HEK293T (cell line): Measurements from ENCODE around the gene DNAJC1.
"Not testable (repeated sequence)": the region's sequence is repeated elsewhere in the genome, so short reads cannot be mapped to it uniquely, and the experiment has no call there.

ENCODE experiments used
- CTCF ChIA-PET: fragments of 350-600 bp; formaldehyde crosslinking; extraction: SDS; loops from one replicate; lab custom pipeline; 2021; ENCODE audit warnings: antibody characterized with exemption, inconsistent platforms; lab: Yijun Ruan, JAX
- POLR2A ChIA-PET: fragments of 350-600 bp; formaldehyde crosslinking; extraction: SDS; loops from one replicate; lab custom pipeline; 2020; ENCODE audit warnings: antibody characterized with exemption, inconsistent platforms; lab: Yijun Ruan, JAX
- DNase-seq: peaks from one replicate; pipeline ENCODE4 v3.0.0; 2012; ENCODE audit warnings: mixed read lengths; ENCODE audit errors: extremely low spot score
- ARNT ChIP-seq: fragments of 450-650 bp; IDR thresholded peaks from 2 replicates; pipeline ENCODE4 v1.6.1; 2017; ENCODE audit warnings: mild to moderate bottlenecking
- BHLHE40 ChIP-seq: fragments of 450-650 bp; IDR thresholded peaks from 2 replicates; pipeline ENCODE4 v1.6.1; 2016; ENCODE audit warnings: mild to moderate bottlenecking, moderate library complexity, borderline replicate concordance
- CTBP1 ChIP-seq: fragments of 450-650 bp; IDR thresholded peaks from 2 replicates; pipeline ENCODE4 v1.6.1; 2016; ENCODE audit warnings: borderline replicate concordance
- ELF4 ChIP-seq: fragments of 450-650 bp; IDR thresholded peaks from 2 replicates; pipeline ENCODE4 v1.6.1; 2017; ENCODE audit warnings: antibody characterized with exemption
- FOXA1 ChIP-seq: fragments of 450-650 bp; IDR thresholded peaks from 2 replicates; pipeline ENCODE4 v1.6.1; 2016; ENCODE audit warnings: mild to moderate bottlenecking
- FOXK2 ChIP-seq: fragments of 450-650 bp; IDR thresholded peaks from 2 replicates; pipeline ENCODE4 v1.6.1; 2016; ENCODE audit warnings: mild to moderate bottlenecking
- FOXM1 ChIP-seq: fragments of 450-650 bp; IDR thresholded peaks from 2 replicates; pipeline ENCODE4 v1.6.1; 2017; ENCODE audit warnings: mild to moderate bottlenecking, borderline replicate concordance
- HDGF ChIP-seq: fragments of 450-650 bp; IDR thresholded peaks from 2 replicates; pipeline ENCODE4 v1.6.1; 2017; ENCODE audit warnings: antibody characterized with exemption, borderline replicate concordance
- L3MBTL2 ChIP-seq: fragments of 450-650 bp; conservative IDR thresholded peaks from 2 replicates; pipeline ENCODE4 v1.6.1; 2016; ENCODE audit warnings: mild to moderate bottlenecking
- LEF1 ChIP-seq: fragments of 450-650 bp; IDR thresholded peaks from 2 replicates; pipeline ENCODE4 v1.6.1; 2017; ENCODE audit warnings: mild to moderate bottlenecking, borderline replicate concordance
- NFRKB ChIP-seq: fragments of 450-650 bp; IDR thresholded peaks from 2 replicates; pipeline ENCODE4 v1.6.1; 2016; ENCODE audit warnings: mild to moderate bottlenecking, moderate library complexity
- SP1 ChIP-seq: fragments of 450-650 bp; IDR thresholded peaks from 2 replicates; pipeline ENCODE4 v1.6.1; 2017
- SUZ12 ChIP-seq: fragments of 450-650 bp; IDR thresholded peaks from 2 replicates; pipeline ENCODE4 v1.6.1; 2016; ENCODE audit warnings: mild to moderate bottlenecking
- TARDBP ChIP-seq: fragments of 450-650 bp; IDR thresholded peaks from 2 replicates; pipeline ENCODE4 v1.6.1; 2016
- ZNF384 ChIP-seq: fragments of 450-650 bp; IDR thresholded peaks from 2 replicates; pipeline ENCODE4 v1.6.1; 2016
- TF ChIP-seq, protein P1 (sequence below): fragments of 450-650 bp; IDR thresholded peaks from 2 replicates; pipeline ENCODE4 v1.6.1; 2016

Gene DNAJC1

DNA sequence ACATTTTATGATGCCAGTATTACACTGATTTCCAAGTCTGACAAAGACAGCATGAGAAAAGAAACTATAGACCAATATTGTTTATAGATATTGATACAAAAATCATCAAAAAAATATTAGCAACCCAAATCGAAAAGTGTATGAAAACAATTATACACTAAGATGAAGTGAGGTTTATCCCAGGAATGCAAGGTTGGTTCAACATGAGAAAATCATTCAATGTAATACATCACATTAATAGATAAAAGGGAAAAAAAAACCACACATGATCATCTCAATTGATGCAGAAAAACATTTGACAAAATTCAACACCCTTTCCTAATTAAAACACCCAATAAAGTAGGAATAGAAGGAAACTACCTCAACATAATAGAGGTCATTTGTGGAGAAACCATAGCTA is 153.9 kb downstream of the DNAJC1 start:
- CTCF ChIA-PET, result no interaction called here
- POLR2A ChIA-PET, result no interaction called here
- DNase-seq, result no peak
- TF ChIP-seq NFRKB (no peak), SUZ12 (no peak), CTBP1 (no peak), FOXA1 (no peak), TARDBP (no peak), ELF4 (no peak), FOXM1 (no peak), FOXK2 (no peak), HDGF (no peak), ZNF384 (no peak), LEF1 (no peak), BHLHE40 (no peak), L3MBTL2 (no peak)
- TF ChIP-seq, protein P1, sequence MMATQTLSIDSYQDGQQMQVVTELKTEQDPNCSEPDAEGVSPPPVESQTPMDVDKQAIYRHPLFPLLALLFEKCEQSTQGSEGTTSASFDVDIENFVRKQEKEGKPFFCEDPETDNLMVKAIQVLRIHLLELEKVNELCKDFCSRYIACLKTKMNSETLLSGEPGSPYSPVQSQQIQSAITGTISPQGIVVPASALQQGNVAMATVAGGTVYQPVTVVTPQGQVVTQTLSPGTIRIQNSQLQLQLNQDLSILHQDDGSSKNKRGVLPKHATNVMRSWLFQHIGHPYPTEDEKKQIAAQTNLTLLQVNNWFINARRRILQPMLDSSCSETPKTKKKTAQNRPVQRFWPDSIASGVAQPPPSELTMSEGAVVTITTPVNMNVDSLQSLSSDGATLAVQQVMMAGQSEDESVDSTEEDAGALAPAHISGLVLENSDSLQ, result no peak

- POLR2A ChIA-PET, result interaction anchor here (0.6 kb wide), 1 partner anchor 78 kb away, joined by 3 read pairs; no protein-coding TSS in a partner anchor
- CTCF ChIA-PET, result no interaction called here
- DNase-seq, result no peak
- TF ChIP-seq FOXM1 (no peak), ELF4 (no peak), FOXK2 (no peak), SP1 (no peak)
Measured at GRCh38 chr10:21843645-21844044, 159.9 kb downstream of the DNAJC1 start.

- DNase-seq, POLR2A ChIA-PET, CTCF ChIA-PET: not testable (repeated sequence)
Measured at GRCh38 chr10:21841273-21841672, 162.3 kb downstream of the DNAJC1 start.

DNA sequence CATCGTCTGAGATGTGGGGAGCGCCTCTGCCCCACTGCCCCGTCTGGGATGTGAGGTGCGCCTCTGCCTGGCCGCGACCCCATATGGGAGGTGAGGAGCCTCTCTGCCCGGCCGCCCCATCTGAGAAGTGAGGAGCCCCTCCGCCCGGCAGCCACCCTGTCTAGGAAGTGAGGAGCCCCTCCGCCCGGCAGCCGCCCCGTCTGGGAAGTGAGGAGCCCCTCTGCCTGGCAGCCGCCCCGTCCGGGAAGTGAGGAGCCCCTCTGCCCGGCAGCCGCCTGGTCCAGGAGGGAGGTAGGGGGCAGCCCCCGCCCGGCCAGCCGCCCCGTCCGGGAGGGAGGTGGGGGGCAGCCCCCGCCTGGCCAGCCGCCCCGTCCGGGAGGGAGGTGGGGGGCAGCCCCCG is 166.0 kb downstream of the DNAJC1 start:
- DNase-seq, CTCF ChIA-PET, POLR2A ChIA-PET: not testable (repeated sequence)

DNA sequence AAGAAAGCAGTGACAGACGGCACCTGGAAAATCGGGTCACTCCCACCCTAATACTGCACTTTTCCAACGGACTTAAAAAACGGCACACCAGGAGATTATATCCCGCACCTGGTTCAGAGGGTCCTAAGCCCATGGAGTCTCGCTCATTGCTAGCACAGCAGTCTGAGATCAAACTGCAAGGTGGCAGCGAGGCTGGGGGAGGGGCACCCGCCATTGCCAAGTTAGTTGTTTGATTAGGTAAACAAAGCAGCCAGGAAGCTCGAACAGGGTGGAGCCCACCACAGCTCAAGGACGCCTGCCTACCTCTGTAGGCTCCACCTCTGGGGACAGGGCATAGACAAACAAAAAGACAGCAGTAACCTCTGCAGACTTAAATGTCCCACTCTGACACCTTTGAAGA is 169.0 kb downstream of the DNAJC1 start:
- CTCF ChIA-PET, POLR2A ChIA-PET, DNase-seq: not testable (repeated sequence)

DNA sequence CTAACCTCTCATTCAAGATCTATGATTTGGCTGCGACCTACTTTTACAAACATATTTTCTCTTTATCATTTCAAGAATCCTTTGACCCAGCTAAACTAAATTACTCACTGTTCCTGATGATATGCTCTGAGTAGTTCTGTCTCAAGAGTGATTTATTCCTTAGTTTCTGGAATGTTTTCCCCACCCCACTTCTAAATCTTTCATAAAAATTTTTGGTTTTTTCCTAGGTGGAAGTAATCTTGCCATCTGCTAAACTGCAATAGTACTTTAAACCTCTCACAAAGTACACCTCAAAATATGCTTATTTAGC is 170.8 kb downstream of the DNAJC1 start:
- TF ChIP-seq SUZ12, result no peak
- TF ChIP-seq ARNT, result no peak
- no peak for TF ChIP-seq TARDBP
- no peak for TF ChIP-seq FOXK2
- TF ChIP-seq ZNF384, result no peak
- no peak for TF ChIP-seq SP1
- POLR2A ChIA-PET, result no interaction called here
- DNase-seq, result no peak
- CTCF ChIA-PET, result no interaction called here

DNA sequence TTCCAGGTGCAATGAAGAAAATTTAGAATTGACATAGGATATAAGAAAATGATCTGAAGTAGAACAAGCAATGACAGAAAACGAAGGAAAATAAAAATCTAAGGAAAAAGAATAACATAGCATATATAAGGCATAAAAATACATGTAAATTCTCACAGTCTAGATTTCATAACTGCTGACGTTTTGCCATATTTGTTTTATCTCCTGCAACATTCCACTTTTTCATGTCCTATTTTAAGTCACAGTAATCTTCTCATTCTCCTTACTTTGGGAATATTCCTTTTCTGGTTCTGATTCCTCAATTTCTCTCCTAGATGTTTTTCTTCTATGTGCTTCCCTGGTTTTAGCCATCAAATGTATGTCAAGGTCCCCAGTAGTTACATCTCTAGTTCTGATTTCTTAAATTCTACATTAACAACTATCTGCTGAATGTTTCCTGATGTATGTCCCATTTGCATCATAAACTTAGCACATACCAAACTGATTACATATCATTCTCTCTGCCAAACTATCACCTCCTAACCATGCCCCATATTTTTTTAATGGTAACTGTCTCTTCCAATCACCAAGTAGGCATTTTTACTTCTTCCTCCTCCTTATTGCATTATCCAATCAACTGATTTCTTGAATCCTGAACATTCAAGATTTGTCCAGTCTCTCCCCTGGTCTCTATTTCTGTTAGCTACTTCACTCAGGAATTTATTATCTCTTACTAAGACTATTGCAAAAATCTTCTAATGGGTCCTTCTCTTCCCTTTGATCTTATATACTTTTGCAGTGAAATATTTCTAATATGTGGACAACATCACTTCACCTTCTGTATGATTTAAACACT is 171.3 kb downstream of the DNAJC1 start:
- ChIA-PET POLR2A (no interaction called here), CTCF (no interaction called here)
- no peak for DNase-seq
- TF ChIP-seq HDGF, result no peak
- no peak for TF ChIP-seq BHLHE40
- TF ChIP-seq ARNT, result no peak
- TF ChIP-seq FOXA1, result no peak
- TF ChIP-seq, protein P1, result no peak
- TF ChIP-seq SUZ12, result no peak
- no peak for TF ChIP-seq LEF1
- no peak for TF ChIP-seq NFRKB
- TF ChIP-seq FOXK2, result no peak
- no peak for TF ChIP-seq FOXM1
- TF ChIP-seq TARDBP, result no peak
- TF ChIP-seq SP1, result no peak
- no peak for TF ChIP-seq ELF4
- no peak for TF ChIP-seq CTBP1
- no peak for TF ChIP-seq L3MBTL2

GRCh38 chr10:21830037-21830436 is 173.5 kb downstream of the DNAJC1 start:
- CTCF ChIA-PET, result no interaction called here
- DNase-seq, result no peak
- POLR2A ChIA-PET, result no interaction called here
- TF ChIP-seq FOXA1 (no peak), HDGF (no peak), SP1 (no peak), ZNF384 (no peak), L3MBTL2 (no peak), ARNT (no peak), TARDBP (no peak), NFRKB (no peak), CTBP1 (no peak), LEF1 (no peak), FOXK2 (no peak), SUZ12 (no peak), BHLHE40 (no peak), FOXM1 (no peak), ELF4 (no peak)
- TF ChIP-seq, protein P1, result no peak
